ENCODE measurements around the gene RAB26.

The RAB26 gene

DNA sequence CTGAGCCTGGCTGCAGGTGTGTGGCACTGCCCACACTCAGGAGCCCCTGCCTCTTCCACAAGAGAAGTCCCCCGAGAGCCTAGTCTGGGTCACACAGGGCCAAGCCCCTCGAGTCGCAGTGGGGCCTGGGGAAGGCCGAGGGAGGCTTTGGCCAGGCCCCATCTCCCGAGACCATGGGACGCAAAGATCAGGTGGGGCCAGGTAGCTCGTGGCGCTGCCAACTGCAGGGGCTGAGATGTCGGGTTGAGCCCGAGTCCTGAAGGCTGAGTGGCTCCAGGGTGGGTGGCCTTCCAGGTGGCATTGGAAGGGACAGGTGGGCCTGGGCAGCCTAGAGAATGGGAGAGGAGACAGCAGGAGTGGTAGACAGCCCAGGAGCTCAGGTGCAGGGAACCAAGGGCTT, 13.5 kb downstream of the RAB26 start:
- no CpG with 5 or more reads among the region's 10 CpGs for WGBS (ENCODE audit: extremely low coverage, insufficient coverage, insufficient read length)
- H3K23ac ChIP-seq (ENCODE audit: low read length), result no peak overlapping the region
- peaks cover 31% of the 10 kb centered on the region for H3K79me2 ChIP-seq (ENCODE audit: control insufficient read depth, insufficient read depth, low read length, poor library complexity)
- H2AFZ ChIP-seq (ENCODE audit: insufficient read depth, low read length, poor library complexity), result no peak overlapping the region
- H2BK120ac ChIP-seq (ENCODE audit: insufficient read depth, low read length, poor library complexity), result no peak overlapping the region
- H4K91ac ChIP-seq (ENCODE audit: low read depth, low read length), result no peak overlapping the region
- H3K36me3 ChIP-seq (ENCODE audit: control insufficient read depth in 1 of 2, insufficient read depth in 2 of 2, low read length in 2 of 2), result peaks cover 21 to 28% of the 10 kb centered on the region in 2 experiments
- H2AK5ac ChIP-seq (ENCODE audit: low read length), result no peak overlapping the region
- H3K27me3 ChIP-seq (ENCODE audit: insufficient read depth, low read length), result no peaks in the 10 kb centered on the region
- no peak overlapping the region for H4K12ac ChIP-seq (ENCODE audit: low read depth, low read length)
- H3K27ac ChIP-seq (ENCODE audit: low read depth, low read length), result no peak overlapping the region
- H3K9me3 ChIP-seq (ENCODE audit: insufficient read depth, low read depth, low read length), result peaks cover 7% of the 10 kb centered on the region
- no peak overlapping the region for H3K4me3 ChIP-seq (ENCODE audit: low read depth, low read length)
- no peak overlapping the region for H3K14ac ChIP-seq (ENCODE audit: low read length)
- no peak overlapping the region for H3K4ac ChIP-seq (ENCODE audit: low read depth, low read length)
- peaks cover 6 to 7% of the 10 kb centered on the region in 2 experiments for H3K4me1 ChIP-seq (ENCODE audit: control insufficient read depth in 1 of 2, insufficient read depth in 2 of 2, low read length in 2 of 2)
- H3K18ac ChIP-seq (ENCODE audit: low read length), result no peak overlapping the region
- H2BK12ac ChIP-seq (ENCODE audit: low read length), result no peak overlapping the region
- no peak overlapping the region for H2BK5ac ChIP-seq (ENCODE audit: low read depth, low read length, poor library complexity)
- no peak overlapping the region for H3K4me2 ChIP-seq (ENCODE audit: low read length)
- DNase-seq, result no peak
- H4K8ac ChIP-seq (ENCODE audit: low read depth, low read length), result no peak overlapping the region
- H3K79me1 ChIP-seq (ENCODE audit: low read length), result no peaks in the 10 kb centered on the region
- no peak overlapping the region for H3K9ac ChIP-seq (ENCODE audit: low read length)

DNA sequence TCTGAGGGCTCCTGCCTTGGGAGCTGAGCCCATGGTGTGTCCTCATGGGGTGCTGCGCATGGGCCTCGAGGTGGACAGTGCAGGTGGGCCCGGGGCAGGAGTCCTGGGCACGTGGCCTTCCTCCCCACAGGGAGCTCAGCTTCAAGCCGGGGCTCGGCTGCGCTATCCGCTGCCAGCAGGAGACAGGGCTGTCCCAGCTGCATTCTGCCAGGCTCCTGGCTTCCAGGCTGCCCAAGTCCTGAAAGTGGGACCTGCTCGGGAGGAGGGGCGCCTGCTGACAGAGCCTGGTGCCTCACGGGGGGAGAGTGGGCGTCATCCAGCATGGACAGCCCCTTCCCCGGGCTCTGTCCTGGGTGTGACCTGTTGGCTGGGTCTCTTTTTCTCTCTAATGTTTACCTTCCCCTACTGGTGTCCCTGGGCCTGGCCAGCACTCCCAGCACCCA, 14.3 kb downstream of the RAB26 start:
- Histone ChIP-seq H3K4me3 (ENCODE audit: low read depth, low read length) (peak overlapping the region; percentile 0), H3K27ac (ENCODE audit: low read depth, low read length) (no peak overlapping the region), H3K79me2 (ENCODE audit: control insufficient read depth, insufficient read depth, low read length, poor library complexity) (peaks cover 24% of the 10 kb centered on the region), H2BK120ac (ENCODE audit: insufficient read depth, low read length, poor library complexity) (no peak overlapping the region), H3K23ac (ENCODE audit: low read length) (no peak overlapping the region), H4K12ac (ENCODE audit: low read depth, low read length) (no peak overlapping the region), H3K18ac (ENCODE audit: low read length) (peak overlapping the region; percentile 12), H3K9ac (ENCODE audit: low read length) (no peak overlapping the region), H2AFZ (ENCODE audit: insufficient read depth, low read length, poor library complexity) (no peak overlapping the region), H2AK5ac (ENCODE audit: low read length) (no peak overlapping the region), H3K4me2 (ENCODE audit: low read length) (no peak overlapping the region), H3K79me1 (ENCODE audit: low read length) (no peaks in the 10 kb centered on the region), H2BK5ac (ENCODE audit: low read depth, low read length, poor library complexity) (no peak overlapping the region), H3K4me1 (ENCODE audit: control insufficient read depth in 1 of 2, insufficient read depth in 2 of 2, low read length in 2 of 2) (peaks cover 2 to 4% of the 10 kb centered on the region in 2 experiments), H3K4ac (ENCODE audit: low read depth, low read length) (no peak overlapping the region), H4K8ac (ENCODE audit: low read depth, low read length) (no peak overlapping the region), H2BK12ac (ENCODE audit: low read length) (no peak overlapping the region), H3K27me3 (ENCODE audit: insufficient read depth, low read length) (no peaks in the 10 kb centered on the region), H3K9me3 (ENCODE audit: insufficient read depth, low read depth, low read length) (peaks cover 7% of the 10 kb centered on the region), H3K36me3 (ENCODE audit: control insufficient read depth in 1 of 2, insufficient read depth in 2 of 2, low read length in 2 of 2) (peaks cover 27 to 36% of the 10 kb centered on the region in 2 experiments), H3K14ac (ENCODE audit: low read length) (no peak overlapping the region), H4K91ac (ENCODE audit: low read depth, low read length) (no peak overlapping the region)
- WGBS (ENCODE audit: extremely low coverage, insufficient coverage, insufficient read length), result no CpG with 5 or more reads among the region's 13 CpGs
- no peak for DNase-seq

DNA sequence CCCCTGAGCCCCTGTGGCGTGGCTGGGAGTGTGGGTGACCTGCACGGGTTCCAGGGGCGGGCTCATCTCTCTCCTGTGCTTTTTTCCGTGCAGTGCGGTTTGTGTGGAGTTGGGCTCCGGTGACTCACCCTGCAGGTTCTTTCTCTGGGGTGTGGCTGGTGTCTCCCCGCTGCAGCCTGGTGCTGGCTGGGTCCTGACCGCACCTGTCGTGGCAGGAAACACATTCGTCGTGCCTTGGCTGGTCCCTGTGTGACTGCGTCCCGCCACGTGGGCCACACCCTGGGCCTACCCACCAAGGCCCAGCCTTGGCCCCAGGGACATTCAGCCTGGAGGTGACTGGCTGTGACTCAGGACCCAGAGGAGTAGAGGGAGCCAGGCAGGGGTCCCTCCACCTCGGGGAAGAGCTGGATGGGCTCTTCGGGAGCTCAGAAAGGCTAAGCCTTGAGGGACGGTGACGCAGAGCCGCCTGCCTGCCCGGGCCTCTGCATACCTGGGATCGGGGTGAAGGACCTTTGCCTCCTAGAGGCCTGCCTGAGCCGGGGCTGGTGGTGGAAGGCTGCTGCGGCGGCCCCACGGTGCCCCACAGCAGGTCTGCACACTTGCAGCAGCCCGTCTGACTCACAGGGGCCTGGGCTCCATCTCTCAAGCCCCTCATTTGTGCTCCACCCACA, 14.9 kb downstream of the RAB26 start:
- no peak overlapping the region for H3K27ac ChIP-seq (ENCODE audit: low read depth, low read length)
- no peak overlapping the region for H2AK5ac ChIP-seq (ENCODE audit: low read length)
- H2BK5ac ChIP-seq (ENCODE audit: low read depth, low read length, poor library complexity), result no peak overlapping the region
- H2BK120ac ChIP-seq (ENCODE audit: insufficient read depth, low read length, poor library complexity), result no peak overlapping the region
- H3K23ac ChIP-seq (ENCODE audit: low read length), result no peak overlapping the region
- no peak overlapping the region for H3K4ac ChIP-seq (ENCODE audit: low read depth, low read length)
- H3K79me2 ChIP-seq (ENCODE audit: control insufficient read depth, insufficient read depth, low read length, poor library complexity), result peaks cover 18% of the 10 kb centered on the region
- no peak overlapping the region for H4K12ac ChIP-seq (ENCODE audit: low read depth, low read length)
- no peak overlapping the region for H3K4me3 ChIP-seq (ENCODE audit: low read depth, low read length)
- peak overlapping the region; percentile 30 for H3K18ac ChIP-seq (ENCODE audit: low read length)
- no peak overlapping the region for H3K4me2 ChIP-seq (ENCODE audit: low read length)
- H4K8ac ChIP-seq (ENCODE audit: low read depth, low read length), result no peak overlapping the region
- H3K36me3 ChIP-seq (ENCODE audit: control insufficient read depth in 1 of 2, insufficient read depth in 2 of 2, low read length in 2 of 2), result peaks cover 29 to 43% of the 10 kb centered on the region in 2 experiments
- no peak for DNase-seq
- no peak overlapping the region for H3K9ac ChIP-seq (ENCODE audit: low read length)
- H2BK12ac ChIP-seq (ENCODE audit: low read length), result no peak overlapping the region
- no peaks in the 10 kb centered on the region for H3K79me1 ChIP-seq (ENCODE audit: low read length)
- no peak overlapping the region for H3K14ac ChIP-seq (ENCODE audit: low read length)
- H3K9me3 ChIP-seq (ENCODE audit: insufficient read depth, low read depth, low read length), result peaks cover 7% of the 10 kb centered on the region
- H4K91ac ChIP-seq (ENCODE audit: low read depth, low read length), result no peak overlapping the region
- H2AFZ ChIP-seq (ENCODE audit: insufficient read depth, low read length, poor library complexity), result no peak overlapping the region
- H3K4me1 ChIP-seq (ENCODE audit: control insufficient read depth in 1 of 2, insufficient read depth in 2 of 2, low read length in 2 of 2), result peaks cover 2 to 4% of the 10 kb centered on the region in 2 experiments
- no peaks in the 10 kb centered on the region for H3K27me3 ChIP-seq (ENCODE audit: insufficient read depth, low read length)
- WGBS (ENCODE audit: extremely low coverage, insufficient coverage, insufficient read length), result no CpG with 5 or more reads among the region's 26 CpGs

DNA sequence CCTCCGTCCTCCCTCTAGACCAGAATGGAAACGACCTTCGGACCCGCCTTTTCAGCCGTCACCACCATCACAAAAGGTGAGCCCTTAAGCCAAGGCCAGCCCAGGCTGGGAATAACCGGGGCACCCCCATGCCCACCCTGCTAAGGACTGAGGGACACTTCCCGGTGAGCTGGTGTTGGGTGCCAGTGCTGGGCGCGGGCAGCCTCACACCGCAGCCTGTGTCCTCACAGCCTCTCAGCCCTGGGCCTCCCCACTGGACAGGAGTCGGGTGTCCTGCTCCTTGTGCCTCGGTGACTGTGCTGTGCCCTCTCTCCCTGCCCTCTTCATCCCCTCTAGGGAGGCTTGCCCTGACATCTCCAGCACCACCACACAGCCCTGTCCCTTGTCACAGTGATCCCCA, 17.4 kb downstream of the RAB26 start:
- H3K4me3 ChIP-seq (ENCODE audit: low read depth, low read length), result no peak overlapping the region
- H3K23ac ChIP-seq (ENCODE audit: low read length), result no peak overlapping the region
- H3K79me2 ChIP-seq (ENCODE audit: control insufficient read depth, insufficient read depth, low read length, poor library complexity), result peaks cover 4% of the 10 kb centered on the region
- H4K8ac ChIP-seq (ENCODE audit: low read depth, low read length), result no peak overlapping the region
- no peak overlapping the region for H4K91ac ChIP-seq (ENCODE audit: low read depth, low read length)
- H2BK12ac ChIP-seq (ENCODE audit: low read length), result no peak overlapping the region
- H3K27me3 ChIP-seq (ENCODE audit: insufficient read depth, low read length), result no peaks in the 10 kb centered on the region
- H3K9me3 ChIP-seq (ENCODE audit: insufficient read depth, low read depth, low read length), result peaks cover 7% of the 10 kb centered on the region
- H4K12ac ChIP-seq (ENCODE audit: low read depth, low read length), result no peak overlapping the region
- H2BK120ac ChIP-seq (ENCODE audit: insufficient read depth, low read length, poor library complexity), result no peak overlapping the region
- no peak overlapping the region for H2BK5ac ChIP-seq (ENCODE audit: low read depth, low read length, poor library complexity)
- H3K27ac ChIP-seq (ENCODE audit: low read depth, low read length), result no peak overlapping the region
- peaks cover 2 to 4% of the 10 kb centered on the region in 2 experiments for H3K4me1 ChIP-seq (ENCODE audit: control insufficient read depth in 1 of 2, insufficient read depth in 2 of 2, low read length in 2 of 2)
- no peak overlapping the region for H2AK5ac ChIP-seq (ENCODE audit: low read length)
- H2AFZ ChIP-seq (ENCODE audit: insufficient read depth, low read length, poor library complexity), result no peak overlapping the region
- no peak for DNase-seq
- no peak overlapping the region for H3K9ac ChIP-seq (ENCODE audit: low read length)
- peaks cover 52 to 61% of the 10 kb centered on the region in 2 experiments for H3K36me3 ChIP-seq (ENCODE audit: control insufficient read depth in 1 of 2, insufficient read depth in 2 of 2, low read length in 2 of 2)
- H3K18ac ChIP-seq (ENCODE audit: low read length), result peak overlapping the region; percentile 1
- no peak overlapping the region for H3K14ac ChIP-seq (ENCODE audit: low read length)
- WGBS (ENCODE audit: extremely low coverage, insufficient coverage, insufficient read length), result no CpG with 5 or more reads among the region's 12 CpGs
- H3K4ac ChIP-seq (ENCODE audit: low read depth, low read length), result no peak overlapping the region
- H3K79me1 ChIP-seq (ENCODE audit: low read length), result no peaks in the 10 kb centered on the region
- H3K4me2 ChIP-seq (ENCODE audit: low read length), result no peak overlapping the region

Data from trophoblast cell (in vitro differentiated cells and primary cell).